ENCODE measurements around the gene NPIPA2.
"Not testable (repeated sequence)": the region's sequence is repeated elsewhere in the genome, so short reads cannot be mapped to it uniquely, and the experiment has no call there.

The NPIPA2 gene

GRCh38 chr16:14742273-14743128 lies at the start of gene NPIPA2:
Gene NPIPA2, plus strand, starts transcription at chr16:14742533. Its CDS starts 5,533 bp downstream, at chr16:14748066.
- not testable (repeated sequence) for H3K4me1 ChIP-seq (ENCODE audit: control insufficient read depth in 1 of 2, insufficient read depth in 2 of 2, low read length in 2 of 2); H3K9me3 ChIP-seq (ENCODE audit: control insufficient read depth in 1 of 2, low read length in 2 of 2); H3K4me3 ChIP-seq (ENCODE audit: low read depth in 1 of 2, low read length in 2 of 2); H3K27ac ChIP-seq (ENCODE audit: low read depth, low read length); H3K36me3 ChIP-seq (ENCODE audit: control insufficient read depth in 1 of 2, insufficient read depth in 2 of 2, low read length in 2 of 2); H3K9ac ChIP-seq (ENCODE audit: low read depth in 1 of 2, low read length in 2 of 2); H3K27me3 ChIP-seq (ENCODE audit: control insufficient read depth in 1 of 2, insufficient read depth in 2 of 2, low read length in 2 of 2)

DNA sequence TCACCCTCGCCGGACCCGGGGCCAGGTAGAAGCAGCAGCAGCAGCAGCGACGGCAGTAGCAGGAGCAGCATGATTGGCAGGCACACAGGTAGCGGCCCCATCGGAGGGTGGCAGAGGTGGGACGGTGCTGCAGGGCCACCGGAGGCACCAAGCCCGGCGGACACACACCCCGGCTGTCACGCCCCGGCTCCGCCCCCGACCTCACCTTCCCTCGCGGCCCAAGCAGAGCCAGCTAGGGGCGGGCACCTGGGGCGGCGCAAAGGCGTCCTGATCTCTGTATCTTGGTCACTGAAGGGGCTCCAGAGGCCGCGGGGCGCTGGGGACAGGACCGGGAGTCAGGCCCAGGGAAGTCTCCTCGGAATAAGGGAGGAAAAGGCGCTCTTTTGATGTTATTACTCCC lies 48.2 kb upstream of the NPIPA2 start, which contains the start of gene PLA2G10:
TSS of gene PLA2G10 (minus strand) at position 180 of the 400 bp plus-strand sequence. CDS start at position 101, 79 bp downstream.
- H3K4me1 ChIP-seq (ENCODE audit: control insufficient read depth in 1 of 2, insufficient read depth in 2 of 2, low read length in 2 of 2); H3K4me3 ChIP-seq (ENCODE audit: low read depth in 1 of 2, low read length in 2 of 2); H3K27me3 ChIP-seq (ENCODE audit: control insufficient read depth in 1 of 2, insufficient read depth in 2 of 2, low read length in 2 of 2); H3K27ac ChIP-seq (ENCODE audit: low read depth, low read length); H3K36me3 ChIP-seq (ENCODE audit: control insufficient read depth in 1 of 2, insufficient read depth in 2 of 2, low read length in 2 of 2); H3K9me3 ChIP-seq (ENCODE audit: control insufficient read depth in 1 of 2, low read length in 2 of 2); H3K9ac ChIP-seq (ENCODE audit: low read depth in 1 of 2, low read length in 2 of 2): not testable (repeated sequence)

- not testable (repeated sequence) for H3K36me3 ChIP-seq (ENCODE audit: control insufficient read depth in 1 of 2, insufficient read depth in 2 of 2, low read length in 2 of 2); H3K9ac ChIP-seq (ENCODE audit: low read depth in 1 of 2, low read length in 2 of 2); H3K27me3 ChIP-seq (ENCODE audit: control insufficient read depth in 1 of 2, insufficient read depth in 2 of 2, low read length in 2 of 2); H3K4me3 ChIP-seq (ENCODE audit: low read depth in 1 of 2, low read length in 2 of 2); H3K27ac ChIP-seq (ENCODE audit: low read depth, low read length); H3K4me1 ChIP-seq (ENCODE audit: control insufficient read depth in 1 of 2, insufficient read depth in 2 of 2, low read length in 2 of 2); H3K9me3 ChIP-seq (ENCODE audit: control insufficient read depth in 1 of 2, low read length in 2 of 2)
Measured at GRCh38 chr16:14701859-14702258, 40.5 kb upstream of the NPIPA2 start.

GRCh38 chr16:14702672-14703071 lies 39.7 kb upstream of the NPIPA2 start:
- not testable (repeated sequence) for H3K27me3 ChIP-seq (ENCODE audit: control insufficient read depth in 1 of 2, insufficient read depth in 2 of 2, low read length in 2 of 2); H3K4me1 ChIP-seq (ENCODE audit: control insufficient read depth in 1 of 2, insufficient read depth in 2 of 2, low read length in 2 of 2); H3K27ac ChIP-seq (ENCODE audit: low read depth, low read length); H3K9ac ChIP-seq (ENCODE audit: low read depth in 1 of 2, low read length in 2 of 2); H3K36me3 ChIP-seq (ENCODE audit: control insufficient read depth in 1 of 2, insufficient read depth in 2 of 2, low read length in 2 of 2); H3K4me3 ChIP-seq (ENCODE audit: low read depth in 1 of 2, low read length in 2 of 2); H3K9me3 ChIP-seq (ENCODE audit: control insufficient read depth in 1 of 2, low read length in 2 of 2)

- not testable (repeated sequence) for H3K36me3 ChIP-seq (ENCODE audit: control insufficient read depth in 1 of 2, insufficient read depth in 2 of 2, low read length in 2 of 2); H3K9ac ChIP-seq (ENCODE audit: low read depth in 1 of 2, low read length in 2 of 2); H3K27me3 ChIP-seq (ENCODE audit: control insufficient read depth in 1 of 2, insufficient read depth in 2 of 2, low read length in 2 of 2); H3K9me3 ChIP-seq (ENCODE audit: control insufficient read depth in 1 of 2, low read length in 2 of 2); H3K27ac ChIP-seq (ENCODE audit: low read depth, low read length); H3K4me3 ChIP-seq (ENCODE audit: low read depth in 1 of 2, low read length in 2 of 2); H3K4me1 ChIP-seq (ENCODE audit: control insufficient read depth in 1 of 2, insufficient read depth in 2 of 2, low read length in 2 of 2)
Measured at GRCh38 chr16:14703156-14704011, 38.9 kb upstream of the NPIPA2 start, which contains the start of gene NPIPA3. Gene NPIPA3, plus strand, starts transcription at chr16:14703411. Its CDS starts 5,533 bp downstream, at chr16:14708944.

- H3K36me3 ChIP-seq (ENCODE audit: control insufficient read depth in 1 of 2, insufficient read depth in 2 of 2, low read length in 2 of 2); H3K27ac ChIP-seq (ENCODE audit: low read depth, low read length); H3K4me3 ChIP-seq (ENCODE audit: low read depth in 1 of 2, low read length in 2 of 2): not testable (repeated sequence)
Measured at GRCh38 chr16:14733233-14733632, 9.1 kb upstream of the NPIPA2 start.

DNA sequence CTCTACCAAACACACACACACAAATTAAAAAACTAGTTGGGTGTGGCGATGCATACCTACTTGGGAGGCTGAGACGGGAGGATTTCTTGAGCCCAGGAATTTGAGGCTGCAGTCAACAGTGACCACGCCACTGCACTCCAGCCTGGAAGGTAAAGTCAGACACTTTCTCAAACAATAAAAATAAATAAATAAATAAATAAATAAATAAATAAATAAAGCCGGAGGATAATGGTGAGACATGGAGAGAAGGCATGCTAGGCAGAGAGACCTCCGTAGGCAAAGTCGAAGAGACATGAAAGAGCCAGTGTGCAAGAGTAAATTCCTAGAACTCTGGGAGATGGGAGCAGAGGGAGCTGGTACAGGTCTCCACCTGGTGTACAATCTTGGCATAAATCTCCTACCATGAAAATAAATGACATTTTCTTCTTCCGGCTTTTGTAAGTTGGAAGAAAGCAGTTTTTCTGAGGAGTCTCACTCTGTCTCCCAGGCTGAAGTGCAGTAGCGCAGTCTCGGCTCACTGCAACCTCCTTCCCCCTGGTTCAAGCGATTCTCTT lies 1.4 kb upstream of the NPIPA2 start:
- H3K27me3 ChIP-seq (ENCODE audit: control insufficient read depth in 1 of 2, insufficient read depth in 2 of 2, low read length in 2 of 2); H3K9me3 ChIP-seq (ENCODE audit: control insufficient read depth in 1 of 2, low read length in 2 of 2); H3K36me3 ChIP-seq (ENCODE audit: control insufficient read depth in 1 of 2, insufficient read depth in 2 of 2, low read length in 2 of 2); H3K9ac ChIP-seq (ENCODE audit: low read depth in 1 of 2, low read length in 2 of 2); H3K27ac ChIP-seq (ENCODE audit: low read depth, low read length); H3K4me1 ChIP-seq (ENCODE audit: control insufficient read depth in 1 of 2, insufficient read depth in 2 of 2, low read length in 2 of 2); H3K4me3 ChIP-seq (ENCODE audit: low read depth in 1 of 2, low read length in 2 of 2): not testable (repeated sequence)

More at GRCh38 chr16:14733233-14733632, 9.1 kb upstream of the NPIPA2 start:
- not testable (repeated sequence) for H3K4me1 ChIP-seq (ENCODE audit: control insufficient read depth in 1 of 2, insufficient read depth in 2 of 2, low read length in 2 of 2); H3K27me3 ChIP-seq (ENCODE audit: control insufficient read depth in 1 of 2, insufficient read depth in 2 of 2, low read length in 2 of 2); H3K9me3 ChIP-seq (ENCODE audit: control insufficient read depth in 1 of 2, low read length in 2 of 2); H3K9ac ChIP-seq (ENCODE audit: low read depth in 1 of 2, low read length in 2 of 2)

DNA sequence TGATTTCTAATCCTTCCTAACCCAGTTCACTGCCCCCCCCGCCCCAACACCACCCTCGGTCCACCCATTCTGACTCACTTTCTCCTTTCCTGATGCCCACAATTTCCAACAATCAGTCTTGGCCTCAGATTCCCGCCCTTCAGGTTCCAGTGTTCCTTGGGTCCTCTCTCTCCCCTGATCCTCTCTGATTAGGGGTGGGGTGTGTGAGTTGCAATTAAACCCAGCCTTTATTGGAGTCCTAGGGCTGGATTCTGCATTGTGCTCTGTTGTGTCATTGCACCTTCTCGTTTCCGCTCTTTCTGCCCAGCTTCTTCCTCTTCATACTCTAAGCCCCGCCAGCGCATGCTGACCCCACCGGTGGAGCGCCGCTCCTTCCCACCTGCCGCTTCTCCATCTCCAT lies 539 bp upstream of the NPIPA2 start:
- H3K9me3 ChIP-seq (ENCODE audit: control insufficient read depth in 1 of 2, low read length in 2 of 2); H3K27me3 ChIP-seq (ENCODE audit: control insufficient read depth in 1 of 2, insufficient read depth in 2 of 2, low read length in 2 of 2); H3K36me3 ChIP-seq (ENCODE audit: control insufficient read depth in 1 of 2, insufficient read depth in 2 of 2, low read length in 2 of 2); H3K27ac ChIP-seq (ENCODE audit: low read depth, low read length); H3K9ac ChIP-seq (ENCODE audit: low read depth in 1 of 2, low read length in 2 of 2); H3K4me1 ChIP-seq (ENCODE audit: control insufficient read depth in 1 of 2, insufficient read depth in 2 of 2, low read length in 2 of 2); H3K4me3 ChIP-seq (ENCODE audit: low read depth in 1 of 2, low read length in 2 of 2): not testable (repeated sequence)

DNA sequence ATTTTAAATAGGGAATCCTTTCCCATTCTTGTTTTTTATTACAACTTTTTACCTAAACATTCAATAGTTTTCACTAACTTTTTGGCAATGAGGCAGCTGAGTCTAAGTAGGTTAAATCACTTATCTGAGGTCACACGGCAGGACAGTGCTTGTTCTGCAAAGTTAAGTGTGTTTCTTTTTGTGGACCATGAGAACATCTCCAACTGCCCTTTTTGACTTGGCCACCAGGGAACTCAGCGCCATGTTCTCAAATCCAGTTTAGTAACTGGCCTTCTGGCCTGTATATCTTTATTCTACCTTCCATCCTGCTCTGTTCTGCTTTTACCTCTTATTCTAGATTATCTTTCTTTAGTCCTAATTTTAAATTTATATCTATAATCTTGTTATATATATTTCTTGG lies 31.3 kb downstream of the NPIPA2 start:
- H3K9ac ChIP-seq (ENCODE audit: low read depth in 1 of 2, low read length in 2 of 2); H3K27me3 ChIP-seq (ENCODE audit: control insufficient read depth in 1 of 2, insufficient read depth in 2 of 2, low read length in 2 of 2); H3K36me3 ChIP-seq (ENCODE audit: control insufficient read depth in 1 of 2, insufficient read depth in 2 of 2, low read length in 2 of 2); H3K9me3 ChIP-seq (ENCODE audit: control insufficient read depth in 1 of 2, low read length in 2 of 2); H3K4me3 ChIP-seq (ENCODE audit: low read depth in 1 of 2, low read length in 2 of 2); H3K27ac ChIP-seq (ENCODE audit: low read depth, low read length); H3K4me1 ChIP-seq (ENCODE audit: control insufficient read depth in 1 of 2, insufficient read depth in 2 of 2, low read length in 2 of 2): not testable (repeated sequence)

- H3K27me3 ChIP-seq (ENCODE audit: control insufficient read depth in 1 of 2, insufficient read depth in 2 of 2, low read length in 2 of 2); H3K9me3 ChIP-seq (ENCODE audit: control insufficient read depth in 1 of 2, low read length in 2 of 2); H3K4me3 ChIP-seq (ENCODE audit: low read depth in 1 of 2, low read length in 2 of 2); H3K4me1 ChIP-seq (ENCODE audit: control insufficient read depth in 1 of 2, insufficient read depth in 2 of 2, low read length in 2 of 2); H3K9ac ChIP-seq (ENCODE audit: low read depth in 1 of 2, low read length in 2 of 2); H3K27ac ChIP-seq (ENCODE audit: low read depth, low read length); H3K36me3 ChIP-seq (ENCODE audit: control insufficient read depth in 1 of 2, insufficient read depth in 2 of 2, low read length in 2 of 2): not testable (repeated sequence)
Measured at GRCh38 chr16:14775624-14776023, 33.3 kb downstream of the NPIPA2 start.

Measured in duodenal mucosa (tissue), 2 donors.